GM12892 (cell line): ENCODE results near the gene LAMP5.
A peak's percentile ranks its signal among the peaks of the same experiment; 100 is the strongest.

Source experiments
- DNase-seq: peaks from one replicate; pipeline ENCODE4 v3.0.0; 2011; ENCODE audit not compliant: insufficient read length
- FAIRE-seq: peaks from 2 replicates; lab custom pipeline; 2011; peaks lifted over from hg19 to GRCh38; lab: Jason Lieb, UNC
- POLR2A ChIP-seq: IDR thresholded peaks from 2 replicates; pipeline ENCODE4 v1.6.1; 2011; ENCODE audit warnings: low read depth, low read length, control low read depth
- POLR2AphosphoS5 ChIP-seq: IDR thresholded peaks from 2 replicates; pipeline ENCODE4 v1.6.1; 2011; ENCODE audit warnings: low read depth, low read length, control low read depth
- TAF1 ChIP-seq: IDR thresholded peaks from 2 replicates; pipeline ENCODE4 v1.6.1; 2011; ENCODE audit warnings: low read depth, mild to moderate bottlenecking, control low read depth, low read length, borderline replicate concordance

Gene LAMP5

GRCh38 chr20:9503526-9504245 is 10.7 kb upstream of the LAMP5 start:
- DNase-seq (no peak), FAIRE-seq (no peak)

DNA sequence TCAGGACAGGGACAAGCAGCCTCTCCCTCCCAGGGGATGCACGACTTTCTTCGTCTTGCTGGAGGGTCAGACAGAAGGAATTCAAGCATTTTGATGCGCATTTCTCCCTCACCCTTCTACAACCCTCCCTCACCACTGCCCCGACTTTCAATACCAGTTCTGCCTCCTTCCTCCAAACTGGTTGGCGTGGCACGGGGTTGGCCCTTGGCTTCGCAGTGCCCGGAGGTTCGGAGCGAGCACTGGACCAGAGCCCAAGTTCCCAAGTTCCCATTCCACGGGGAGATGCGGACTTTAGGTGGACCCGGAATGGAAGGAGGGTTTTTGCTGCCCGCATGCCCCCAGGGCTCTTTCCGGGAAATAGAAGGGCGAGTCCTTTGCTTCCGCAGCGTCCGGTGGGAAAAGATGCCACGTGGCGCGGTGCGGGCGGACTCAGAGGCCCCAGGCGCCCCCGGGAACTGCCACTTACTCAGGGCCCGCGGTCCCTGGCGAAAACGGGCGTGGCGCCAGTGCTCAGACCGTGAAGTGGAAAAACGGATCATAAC is 8.0 kb upstream of the LAMP5 start:
- TF ChIP-seq TAF1 = no peak
- no peak for TF ChIP-seq POLR2AphosphoS5
- no peak for TF ChIP-seq POLR2A
- DNase-seq = no peak
- FAIRE-seq = no peak

More at GRCh38 chr20:9503526-9504245, 10.7 kb upstream of the LAMP5 start:
- no peak for TF ChIP-seq TAF1

DNA sequence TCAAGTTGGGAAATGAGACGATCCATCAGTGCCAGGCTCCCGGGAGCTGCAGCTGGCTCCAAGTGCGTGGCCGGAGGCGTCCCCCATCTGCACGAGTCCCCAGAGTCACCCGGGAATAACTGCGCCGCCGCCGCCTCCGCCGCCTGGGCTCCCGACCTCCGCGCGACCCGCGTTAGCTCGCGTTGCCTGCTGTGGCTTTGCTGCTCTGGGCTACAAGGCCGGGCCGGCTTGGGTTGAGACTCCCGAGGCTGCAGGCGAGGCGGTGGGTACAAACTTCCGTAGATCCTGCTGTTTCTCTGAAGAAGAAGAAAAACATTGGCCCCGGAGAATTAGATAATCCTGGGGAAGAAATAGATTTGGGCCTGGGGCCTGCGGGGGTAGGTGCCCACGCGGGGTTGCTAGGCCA is 7.4 kb upstream of the LAMP5 start:
- FAIRE-seq (no peak), DNase-seq (no peak)
- TF ChIP-seq POLR2AphosphoS5 = no peak
- TF ChIP-seq TAF1 = no peak
- TF ChIP-seq POLR2A = no peak

DNA sequence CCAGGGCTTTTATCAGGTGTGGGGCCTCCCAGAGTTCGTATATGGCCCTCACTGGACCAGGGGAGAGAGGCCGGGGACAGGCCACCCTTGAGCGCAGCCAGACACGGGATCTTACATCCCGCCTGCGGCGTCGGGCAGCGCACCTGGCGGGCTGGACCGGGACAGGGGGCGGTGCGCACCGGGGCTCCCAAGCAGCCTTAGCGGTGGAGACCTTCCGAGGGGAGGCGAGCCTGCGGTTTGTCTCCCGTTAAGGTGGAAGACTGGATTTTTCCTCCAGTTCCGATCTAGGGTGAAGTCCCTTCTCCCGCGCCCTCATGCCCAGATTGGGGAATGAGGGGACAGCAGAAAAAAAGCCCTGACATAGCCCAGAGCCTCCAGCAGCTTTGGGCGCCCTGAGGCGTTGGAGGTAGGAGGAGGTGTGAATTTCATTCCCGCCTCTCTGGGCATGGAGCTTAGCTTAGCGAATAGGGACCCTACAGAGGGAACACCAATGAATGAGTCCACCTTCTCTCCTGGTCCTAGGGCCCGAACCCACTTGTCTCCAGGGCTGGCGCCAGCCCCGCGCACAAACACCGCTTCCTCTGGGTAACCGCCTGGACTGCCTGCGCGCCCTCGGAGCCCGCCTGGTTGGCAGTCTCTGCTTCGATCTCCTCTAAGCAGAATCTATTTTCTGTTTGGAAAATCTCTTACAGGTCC is 6.7 kb upstream of the LAMP5 start:
- no peak for FAIRE-seq
- no peak for TF ChIP-seq POLR2A
- no peak for TF ChIP-seq POLR2AphosphoS5
- TF ChIP-seq TAF1 = no peak
- DNase-seq = no peak

- no peak for FAIRE-seq
- TF ChIP-seq TAF1 (no peak), POLR2AphosphoS5 (no peak), POLR2A (no peak)
- no peak for DNase-seq
Measured at GRCh38 chr20:9508240-9508661, 6.1 kb upstream of the LAMP5 start.

GRCh38 chr20:9508696-9509178 is 5.7 kb upstream of the LAMP5 start:
- no peak for DNase-seq
- TF ChIP-seq POLR2A (no peak), TAF1 (no peak), POLR2AphosphoS5 (no peak)
- no peak for FAIRE-seq

GRCh38 chr20:9509246-9509645 is 5.1 kb upstream of the LAMP5 start:
- no peak for TF ChIP-seq POLR2A
- TF ChIP-seq POLR2AphosphoS5 = no peak
- no peak for TF ChIP-seq TAF1
- DNase-seq (no peak), FAIRE-seq (no peak)

DNA sequence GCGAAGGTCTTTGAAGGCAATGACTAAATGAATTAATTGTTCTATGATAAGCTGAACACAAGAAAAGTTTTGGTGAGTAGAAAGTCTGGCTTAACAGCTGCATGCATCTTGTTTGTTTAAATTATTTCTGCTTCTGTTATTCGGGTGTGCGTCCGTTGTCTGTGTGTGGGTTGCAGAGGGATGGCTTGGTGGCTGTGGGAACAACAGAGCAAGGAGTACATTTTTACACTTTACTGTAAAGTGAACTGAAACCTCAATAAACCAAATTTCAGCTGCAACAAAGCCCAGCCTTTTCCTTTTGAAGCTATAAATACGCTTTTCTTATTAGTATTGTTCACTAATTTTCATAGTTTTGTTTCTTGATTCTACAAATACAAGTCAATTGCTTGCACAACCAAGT is 3.5 kb upstream of the LAMP5 start:
- TF ChIP-seq POLR2A (no peak), TAF1 (no peak), POLR2AphosphoS5 (no peak)
- no peak for DNase-seq
- peak; percentile 14 for FAIRE-seq

- DNase-seq (no peak), FAIRE-seq (no peak)
- TF ChIP-seq TAF1 (no peak), POLR2A (no peak), POLR2AphosphoS5 (no peak)
Measured at GRCh38 chr20:9514072-9514460, 324 bp upstream of the LAMP5 start.

DNA sequence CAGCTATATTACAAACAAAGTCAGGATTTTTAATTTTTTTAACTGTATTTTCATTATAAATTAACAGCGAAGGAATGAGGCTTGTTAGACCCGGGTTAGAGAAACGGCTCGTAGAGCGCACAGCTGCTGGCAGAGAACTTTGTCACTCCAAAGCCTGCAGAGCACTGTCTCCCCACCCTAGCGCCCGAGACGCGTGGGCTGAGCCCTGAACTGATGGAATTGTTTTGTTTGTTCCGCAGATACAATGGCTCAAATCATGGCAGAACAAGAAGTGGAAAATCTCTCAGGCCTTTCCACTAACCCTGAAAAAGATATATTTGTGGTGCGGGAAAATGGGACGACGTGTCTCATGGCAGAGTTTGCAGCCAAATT is 810 bp downstream of the LAMP5 start:
- TF ChIP-seq POLR2AphosphoS5 = no peak
- no peak for TF ChIP-seq TAF1
- TF ChIP-seq POLR2A = no peak
- DNase-seq (no peak), FAIRE-seq (no peak)

DNA sequence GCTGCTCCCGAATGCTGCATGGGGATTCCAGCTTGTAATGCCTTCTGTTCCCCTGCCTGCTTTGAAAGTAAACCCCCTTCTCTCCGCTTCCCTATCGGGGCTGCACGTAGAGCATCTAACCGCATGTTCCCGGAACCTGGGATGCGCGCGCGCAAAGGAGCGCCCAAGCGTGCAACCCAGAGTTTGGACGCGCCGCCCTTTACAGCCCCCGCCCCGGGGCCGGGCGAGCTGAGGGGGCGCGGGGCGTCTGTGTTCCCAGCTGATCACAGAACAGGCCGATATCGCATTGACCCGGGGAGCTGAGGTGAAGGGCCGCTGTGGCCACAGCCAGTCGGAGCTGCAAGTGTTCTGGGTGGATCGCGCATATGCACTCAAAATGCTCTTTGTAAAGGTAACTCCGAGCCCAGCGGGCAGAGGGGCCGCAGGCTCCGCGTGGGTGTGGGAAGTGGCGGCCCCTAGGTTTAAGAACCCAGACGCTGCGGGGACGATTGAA is 1.4 kb downstream of the LAMP5 start:
- FAIRE-seq (no peak), DNase-seq (no peak)
- TF ChIP-seq POLR2A (no peak), POLR2AphosphoS5 (no peak), TAF1 (no peak)

GRCh38 chr20:9516234-9516871 is 2.0 kb downstream of the LAMP5 start:
- FAIRE-seq (no peak), DNase-seq (no peak)
- no peak for TF ChIP-seq TAF1
- TF ChIP-seq POLR2A = no peak
- no peak for TF ChIP-seq POLR2AphosphoS5
